Smooth muscle cell (in vitro differentiated cells): ENCODE results near the gene NRXN2. TPM values are rescaled to one million over a fixed set of nuclear protein-coding genes. Genes with fewer than 3 reads are reported as not detected.

Experiments
- DNase-seq: peaks from one replicate; lab custom pipeline; 2025; ENCODE audit not compliant: unreplicated experiment; lab: John Stamatoyannopoulos, UW
- H2AFZ ChIP-seq: fragments of 200-600 bp; sonication (generic); 2 replicates; pipeline ENCODE4 v1.6.0; 2016; ENCODE audit warnings: antibody characterized with exemption, low read depth, mild to moderate bottlenecking
- H3F3A ChIP-seq: fragments of 200-600 bp; sonication (generic); 2 replicates; pipeline ENCODE4 v1.6.0; 2017; ENCODE audit warnings: antibody characterized with exemption, low read depth
- H3K27ac ChIP-seq: fragments of 200-600 bp; sonication (generic); 2 replicates; pipeline ENCODE4 v1.5.1; 2016; ENCODE audit warnings: low read depth, mild to moderate bottlenecking
- H3K27me3 ChIP-seq: fragments of 200-600 bp; sonication (generic); 2 replicates; pipeline ENCODE4 v1.6.1; 2016; ENCODE audit warnings: low read depth, mild to moderate bottlenecking
- H3K36me3 ChIP-seq: fragments of 200-600 bp; sonication (generic); 2 replicates; pipeline ENCODE4 v1.5.1; 2016; ENCODE audit warnings: low read depth
- H3K4me1 ChIP-seq: fragments of 200-600 bp; sonication (generic); 2 replicates; pipeline ENCODE4 v1.5.1; 2016; ENCODE audit warnings: low read depth
- H3K4me2 ChIP-seq: fragments of 200-600 bp; sonication (generic); 2 replicates; pipeline ENCODE4 v1.6.0; 2016; ENCODE audit warnings: mild to moderate bottlenecking
- H3K4me3 ChIP-seq: fragments of 200-600 bp; sonication (generic); 2 replicates; pipeline ENCODE4 v1.5.1; 2016; ENCODE audit warnings: mild to moderate bottlenecking
- H3K79me2 ChIP-seq: fragments of 200-600 bp; sonication (generic); 2 replicates; pipeline ENCODE4 v1.6.0; 2016; ENCODE audit warnings: low read depth, mild to moderate bottlenecking
- H3K9ac ChIP-seq: fragments of 200-600 bp; sonication (generic); 2 replicates; pipeline ENCODE4 v1.6.0; 2016; ENCODE audit warnings: low read depth
- H3K9me3 ChIP-seq: fragments of 200-600 bp; sonication (generic); replicated peaks from 2 replicates; pipeline ENCODE4 v1.5.1; 2016; ENCODE audit warnings: low read depth
- H4K20me1 ChIP-seq: fragments of 200-600 bp; sonication (generic); 2 replicates; pipeline ENCODE4 v1.6.0; 2016; ENCODE audit warnings: low read depth
- WGBS: methylation state at CpG from one replicate; pipeline ENCODE4 v1.1.7; 2016; ENCODE audit warnings: low lambda C conversion rate; 5-methylcytosine and 5-hydroxymethylcytosine counted together
- polyA plus RNA-seq: library from polyadenylated mRNA; unstranded; fragments of >200 nt; fragmentation: Nextera tagmentation; extraction: Ambion mirVana; gene quantifications from 2 replicates; pipeline ENCODE4 v1.2.1, GENCODE V29; 2016
- total RNA-seq: library from RNA; depleted of rRNA; stranded (reverse); fragments of >200 nt; gene quantifications from 2 replicates; pipeline ENCODE4 v1.2.3, GENCODE V29; 2014
- TF ChIP-seq, protein P1 (sequence below): fragments of 200-600 bp; sonication (generic); IDR thresholded peaks from 2 replicates; pipeline ENCODE4 v1.5.1; 2017; ENCODE audit warnings: borderline replicate concordance, mild to moderate bottlenecking, antibody characterized with exemption; ENCODE audit not compliant: insufficient read depth, poor library complexity, severe bottlenecking

Gene NRXN2
- total and polyA plus RNA-seq, 2 experiments from 2014 or later = 1.4 to 1.7 TPM

DNA sequence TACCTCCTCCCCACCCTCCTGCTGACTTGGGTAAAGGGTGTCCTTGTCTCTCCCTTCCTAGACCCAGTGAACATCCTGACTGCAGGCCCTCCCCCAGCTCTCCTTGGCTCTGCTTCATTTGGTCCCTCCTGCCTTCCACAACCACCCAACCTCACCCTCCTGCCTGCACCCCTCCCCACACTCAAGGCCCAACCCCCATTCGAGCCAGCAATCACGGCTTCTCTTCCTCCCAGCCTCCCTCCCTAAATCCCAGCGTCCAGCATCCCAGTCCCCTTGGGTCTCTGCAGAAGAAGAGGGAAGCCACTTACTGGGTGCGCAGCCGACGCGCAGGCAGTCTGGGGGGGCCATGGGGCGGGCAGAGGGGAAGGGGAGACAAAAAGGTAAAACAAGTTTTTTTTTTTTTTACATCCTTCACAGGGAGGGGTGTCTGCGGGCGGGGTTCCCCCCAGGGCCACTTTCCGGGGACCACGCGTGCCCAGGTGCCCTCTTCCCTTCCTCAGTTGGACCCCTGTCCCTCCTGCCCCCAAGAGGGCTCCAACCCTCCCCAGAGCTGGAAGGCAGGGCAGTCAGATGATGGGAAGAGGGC lies 69.5 kb downstream of the NRXN2 start:
- no peak overlapping the region for H2AFZ ChIP-seq
- WGBS = 54% methylated on average over 6 of the region's 13 CpGs
- peaks cover 11% of the 10 kb centered on the region for H3K4me1 ChIP-seq
- H3K27ac ChIP-seq = no peak overlapping the region
- TF ChIP-seq, protein P1, sequence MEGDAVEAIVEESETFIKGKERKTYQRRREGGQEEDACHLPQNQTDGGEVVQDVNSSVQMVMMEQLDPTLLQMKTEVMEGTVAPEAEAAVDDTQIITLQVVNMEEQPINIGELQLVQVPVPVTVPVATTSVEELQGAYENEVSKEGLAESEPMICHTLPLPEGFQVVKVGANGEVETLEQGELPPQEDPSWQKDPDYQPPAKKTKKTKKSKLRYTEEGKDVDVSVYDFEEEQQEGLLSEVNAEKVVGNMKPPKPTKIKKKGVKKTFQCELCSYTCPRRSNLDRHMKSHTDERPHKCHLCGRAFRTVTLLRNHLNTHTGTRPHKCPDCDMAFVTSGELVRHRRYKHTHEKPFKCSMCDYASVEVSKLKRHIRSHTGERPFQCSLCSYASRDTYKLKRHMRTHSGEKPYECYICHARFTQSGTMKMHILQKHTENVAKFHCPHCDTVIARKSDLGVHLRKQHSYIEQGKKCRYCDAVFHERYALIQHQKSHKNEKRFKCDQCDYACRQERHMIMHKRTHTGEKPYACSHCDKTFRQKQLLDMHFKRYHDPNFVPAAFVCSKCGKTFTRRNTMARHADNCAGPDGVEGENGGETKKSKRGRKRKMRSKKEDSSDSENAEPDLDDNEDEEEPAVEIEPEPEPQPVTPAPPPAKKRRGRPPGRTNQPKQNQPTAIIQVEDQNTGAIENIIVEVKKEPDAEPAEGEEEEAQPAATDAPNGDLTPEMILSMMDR = no peak
- H3K4me3 ChIP-seq = no peak overlapping the region
- no peaks in the 10 kb centered on the region for H3K79me2 ChIP-seq
- no peaks in the 10 kb centered on the region for H4K20me1 ChIP-seq
- no peaks in the 10 kb centered on the region for H3K36me3 ChIP-seq
- no peak overlapping the region for H3K4me2 ChIP-seq
- H3K27me3 ChIP-seq = no peaks in the 10 kb centered on the region
- H3F3A ChIP-seq = no peaks in the 10 kb centered on the region
- no peak overlapping the region for H3K9ac ChIP-seq
- H3K9me3 ChIP-seq = no peaks in the 10 kb centered on the region
- no peak for DNase-seq

DNA sequence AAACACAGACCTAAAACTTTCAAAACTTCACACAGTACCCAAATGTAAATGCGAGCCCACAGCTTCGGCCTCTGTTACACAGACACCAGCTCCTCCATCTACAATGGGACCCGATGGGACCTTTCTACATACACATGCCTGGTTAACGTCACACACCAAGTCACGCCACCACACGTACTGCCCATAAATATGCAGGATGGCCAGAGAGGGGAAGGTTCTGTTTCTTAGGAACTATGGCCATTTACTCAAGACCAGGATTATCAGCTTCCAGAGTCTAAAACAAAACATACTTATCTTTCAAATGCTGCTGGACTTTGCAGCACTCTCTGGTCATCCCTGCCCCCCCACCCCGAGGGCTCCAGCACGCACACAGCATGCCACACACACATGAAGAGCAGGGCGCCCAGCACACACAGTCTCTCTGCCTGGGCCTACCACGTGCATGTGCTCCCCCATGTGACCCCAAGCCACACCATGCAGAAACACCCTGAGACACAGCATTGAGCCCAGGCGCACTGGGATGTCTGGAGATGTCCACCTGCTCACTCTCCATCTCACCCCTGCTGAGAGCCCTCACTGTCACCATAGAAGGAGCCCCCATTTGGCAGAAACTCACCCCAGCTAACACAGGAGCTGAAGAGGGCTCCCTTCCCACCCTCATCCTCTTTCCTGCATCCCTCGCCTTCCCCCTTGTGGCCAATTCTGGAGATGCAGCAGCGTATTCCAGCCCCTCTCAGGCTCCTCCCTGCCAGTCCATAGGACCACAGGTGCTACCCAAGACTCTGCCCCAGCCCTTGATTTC lies 70.2 kb downstream of the NRXN2 start:
- H3K27me3 ChIP-seq = no peaks in the 10 kb centered on the region
- no peak overlapping the region for H2AFZ ChIP-seq
- H3F3A ChIP-seq = no peaks in the 10 kb centered on the region
- no peaks in the 10 kb centered on the region for H3K36me3 ChIP-seq
- TF ChIP-seq, protein P1 = peak; percentile 82
- H3K4me1 ChIP-seq = peaks cover 11% of the 10 kb centered on the region
- H3K27ac ChIP-seq = peak overlapping the region; percentile 62
- 30% methylated on average over 13 of the region's 13 CpGs for WGBS
- no peak overlapping the region for H3K4me3 ChIP-seq
- no peaks in the 10 kb centered on the region for H4K20me1 ChIP-seq
- no peaks in the 10 kb centered on the region for H3K9me3 ChIP-seq
- DNase-seq = peak; percentile 69
- no peak overlapping the region for H3K9ac ChIP-seq
- no peaks in the 10 kb centered on the region for H3K79me2 ChIP-seq
- H3K4me2 ChIP-seq = no peak overlapping the region

DNA sequence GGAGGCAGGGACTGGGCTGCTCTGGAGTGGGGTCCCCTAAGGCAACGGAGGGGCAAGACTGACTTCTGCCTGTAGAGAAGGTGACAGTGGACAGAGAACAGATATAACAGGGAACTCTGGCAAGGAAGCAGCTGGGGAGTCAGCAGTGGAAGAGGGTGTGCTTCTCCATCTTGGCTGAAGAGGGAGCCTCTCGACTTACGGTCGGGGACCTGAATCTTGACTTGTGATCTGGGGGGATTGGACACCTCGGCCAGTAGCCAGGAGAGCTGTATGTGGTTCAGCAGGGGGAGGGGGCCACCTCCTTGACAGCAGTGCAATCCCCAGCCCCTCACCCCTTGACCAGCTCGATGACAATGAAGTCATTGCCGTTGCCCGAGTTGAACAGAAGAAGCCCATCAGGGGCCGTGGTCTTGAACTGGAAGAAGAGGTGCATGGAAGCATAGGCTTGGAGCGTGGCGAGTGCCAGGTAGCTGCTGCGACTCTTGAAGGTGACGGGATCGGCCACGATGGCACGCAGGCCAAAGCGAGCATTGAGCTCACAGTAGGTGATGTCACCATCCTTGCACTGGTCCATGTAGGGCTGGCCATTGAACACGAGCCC lies 72.0 kb downstream of the NRXN2 start:
- Histone ChIP-seq H3K27me3 (peaks cover 7% of the 10 kb centered on the region), H3K4me2 (no peak overlapping the region), H3K4me3 (no peak overlapping the region), H3K9ac (no peak overlapping the region), H3K4me1 (peaks cover under 1% of the 10 kb centered on the region), H4K20me1 (no peaks in the 10 kb centered on the region), H3K9me3 (no peaks in the 10 kb centered on the region), H3K27ac (no peak overlapping the region), H3F3A (no peaks in the 10 kb centered on the region), H2AFZ (no peak overlapping the region), H3K79me2 (no peaks in the 10 kb centered on the region), H3K36me3 (no peaks in the 10 kb centered on the region)
- 66% methylated on average over 18 of the region's 18 CpGs for WGBS
- TF ChIP-seq, protein P1 = peak; percentile 45
- DNase-seq = no peak
